Renal cortex interstitium (tissue), 11 donors: ENCODE results near the gene VWA3A. TPM values are rescaled to one million over a fixed set of nuclear protein-coding genes. Genes with fewer than 3 reads are reported as not detected.
"Not testable (repeated sequence)": the region's sequence is repeated elsewhere in the genome, so short reads cannot be mapped to it uniquely, and the experiment has no call there.

Experiments used
- DNase-seq, 11 donors: peaks; one replicate each; pipeline ENCODE4 v3.0.0-alpha.2; 2013; ENCODE audit warnings: low read depth in 9 of 11, low spot score in 4 of 11; ENCODE audit errors: extremely low read depth in 1 of 11
- polyA plus RNA-seq, 3 donors: library from polyadenylated mRNA; unstranded; fragments of 120-200 nt; gene quantifications; one replicate each; pipeline ENCODE4 v1.2.1, GENCODE V29; 2013; ENCODE audit not compliant: insufficient read length in 3 of 3

The VWA3A gene
- polyA plus RNA-seq, 3 donors = 1.8 to 4.7 (median 2.1) TPM

- no peak for DNase-seq
These were observed 100.7 kb downstream of the VWA3A start for GRCh38 chr16:22193063-22193411.

- no peak for DNase-seq
These were observed 102.5 kb downstream of the VWA3A start for GRCh38 chr16:22194707-22195444.

GRCh38 chr16:22195445-22195694, 103.0 kb downstream of the VWA3A start:
- no peak for DNase-seq

- peak; percentile 83 to 95 (median 89) for DNase-seq
These were observed 103.6 kb downstream of the VWA3A start for GRCh38 chr16:22195695-22196558.

GRCh38 chr16:22196559-22197168, 104.3 kb downstream of the VWA3A start:
- not testable (repeated sequence) for DNase-seq

- no peak for DNase-seq
These were observed 106.4 kb downstream of the VWA3A start for GRCh38 chr16:22198547-22199293.

GRCh38 chr16:22202261-22202637, 109.9 kb downstream of the VWA3A start:
- DNase-seq = no peak

- no peak for DNase-seq
These were observed 110.8 kb downstream of the VWA3A start for GRCh38 chr16:22203091-22203490.

- no peak for DNase-seq
These were observed 111.8 kb downstream of the VWA3A start for GRCh38 chr16:22204091-22204655.

GRCh38 chr16:22205577-22206012, 113.3 kb downstream of the VWA3A start:
- no peak for DNase-seq

GRCh38 chr16:22206013-22206841, 113.9 kb downstream of the VWA3A start, which contains the start of gene EEF2K:
TSS of gene EEF2K (plus strand) at chr16:22206278. CDS start at chr16:22225730, 19,452 bp downstream.
- peak in 10 of 11 donors; percentile 84 to 93 (median 90) for DNase-seq

Other genes with a start within 250 kb of the VWA3A start
- gene NPIPB4, start 234.8 kb upstream of the VWA3A start, polyA plus RNA-seq = 100 to 1,000 TPM in 1 of 3 donors, 10 to 100 TPM in 2; 50.2 to 201 (median 93.1) TPM
- 100 to 1,000 TPM; 286 to 329 (median 329) TPM for gene UQCRC2, start 139.2 kb upstream of the VWA3A start, polyA plus RNA-seq
- gene PDZD9, start 91.4 kb upstream of the VWA3A start, polyA plus RNA-seq = under 1 TPM; 0.33 to 0.50 (median 0.48) TPM
- 10 to 100 TPM; 17.7 to 23.1 (median 21.1) TPM for gene MOSMO, start 84.4 kb upstream of the VWA3A start, polyA plus RNA-seq
- gene SDR42E2, start 70.0 kb downstream of the VWA3A start, polyA plus RNA-seq = under 1 TPM; 0.08 to 0.24 (median 0.14) TPM
- 10 to 100 TPM; 12.6 to 18.0 (median 12.7) TPM for gene EEF2K, start 113.7 kb downstream of the VWA3A start, polyA plus RNA-seq
- 10 to 100 TPM; 51.9 to 76.8 (median 53.0) TPM for gene POLR3E, start 204.9 kb downstream of the VWA3A start, polyA plus RNA-seq